Stimulated activated CD4-positive, alpha-beta T cell treated with anti-CD3 and anti-CD28 coated beads, Interleukin-15, amount 100 ng/mL, for 1 hour (primary cell): ENCODE data around the gene TRIM52.
A peak's percentile ranks its signal among the peaks of the same experiment; 100 is the strongest.

Experiments
- DNase-seq, 2 donors: peaks; one replicate each; pipeline ENCODE4 v3.0.0-alpha.2; 2020; ENCODE audit warnings: low read depth in 1 of 2, low spot score in 1 of 2

Gene TRIM52

GRCh38 chr5:181233801-181234454 lies 27.0 kb downstream of the TRIM52 start:
- no peak for DNase-seq

GRCh38 chr5:181233088-181233800 lies 27.7 kb downstream of the TRIM52 start:
- DNase-seq, result no peak

GRCh38 chr5:181232593-181232992 lies 28.4 kb downstream of the TRIM52 start:
- no peak for DNase-seq

- DNase-seq, result no peak
These were observed 29.5 kb downstream of the TRIM52 start for GRCh38 chr5:181231432-181231831.

- no peak for DNase-seq
These were observed 30.4 kb downstream of the TRIM52 start for GRCh38 chr5:181230551-181230950.

- DNase-seq, result no peak
These were observed 30.9 kb downstream of the TRIM52 start for GRCh38 chr5:181229996-181230395.

- no peak for DNase-seq
These were observed 36.3 kb downstream of the TRIM52 start for GRCh38 chr5:181224390-181225229.

GRCh38 chr5:181223729-181224389 lies 37.1 kb downstream of the TRIM52 start:
- DNase-seq, result no peak

- DNase-seq, result peak; percentile 94 to 96
These were observed 37.8 kb downstream of the TRIM52 start, which contains the start of gene TRIM41 for GRCh38 chr5:181223058-181223728. Gene TRIM41, plus strand, starts transcription at chr5:181223281. Its CDS starts 719 bp downstream, at chr5:181224000.

GRCh38 chr5:181222630-181223057 lies 38.3 kb downstream of the TRIM52 start:
- no peak for DNase-seq

- DNase-seq, result peak; percentile 96 to 99
These were observed 38.9 kb downstream of the TRIM52 start for GRCh38 chr5:181221792-181222629.

GRCh38 chr5:181221105-181221791 lies 39.7 kb downstream of the TRIM52 start:
- no peak for DNase-seq

GRCh38 chr5:181220178-181220515 lies 40.8 kb downstream of the TRIM52 start:
- DNase-seq, result no peak

- DNase-seq, result no peak
These were observed 41.4 kb downstream of the TRIM52 start for GRCh38 chr5:181219262-181220177.

GRCh38 chr5:181218795-181219124 lies 42.2 kb downstream of the TRIM52 start:
- no peak for DNase-seq

- DNase-seq, result no peak
These were observed 43.2 kb downstream of the TRIM52 start for GRCh38 chr5:181217803-181218062.

- peak in 1 of 2 donors; percentile 34 for DNase-seq
These were observed 43.7 kb downstream of the TRIM52 start for GRCh38 chr5:181217111-181217802.
